ENCODE results near the gene OPCML. TPM values are rescaled to one million over a fixed set of nuclear protein-coding genes. Genes with fewer than 3 reads are reported as not detected.

The OPCML gene
- total and polyA plus RNA-seq, 2 of the 13 experiments (the other 11 are each of a cell fraction or from before 2014, with no cell fraction given): not detected

DNA sequence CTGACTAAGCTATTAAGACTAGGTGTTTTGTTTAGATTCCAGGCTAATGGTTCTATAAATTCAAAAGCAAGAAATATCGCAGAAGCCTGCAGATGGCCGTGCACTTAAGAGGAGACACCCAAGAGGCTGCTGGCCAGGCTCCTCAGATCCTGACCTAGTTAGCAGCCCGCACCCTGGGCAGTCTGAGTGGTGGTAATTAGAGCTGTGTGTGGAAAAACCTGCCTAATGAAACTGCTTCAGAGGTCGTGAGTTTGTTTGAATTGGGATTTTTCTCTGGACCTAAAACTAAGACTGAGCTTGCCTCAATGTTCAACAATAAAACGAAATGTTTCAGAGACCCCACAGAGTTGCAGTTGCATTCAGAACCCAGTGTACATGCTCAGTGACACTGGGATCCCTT is 627.7 kb downstream of the OPCML start:
- Histone ChIP-seq H3K27ac (ENCODE audit: extremely low read length, insufficient read depth, low read length) (no peak overlapping the region), H3K4me1 (ENCODE audit: insufficient read depth, low read length) (no peaks in the 10 kb centered on the region), H2AFZ (ENCODE audit: low read length) (no peak overlapping the region), H3K9ac (ENCODE audit: insufficient read depth, low read depth, low read length) (no peak overlapping the region), H3K27me3 (ENCODE audit: control insufficient read depth in 1 of 2, insufficient read depth in 2 of 2, low read length in 2 of 2) (no peaks in the 10 kb centered on the region), H3K4me3 (replicated peaks in 1 of 3; ENCODE audit: insufficient read depth in 1 of 3, low read depth in 2 of 3, low read length in 3 of 3) (no peak overlapping the region), H3K9me3 (ENCODE audit: low read length) (no peaks in the 10 kb centered on the region; the same call in none of the 2 replicates), H3K79me2 (ENCODE audit: insufficient read depth, low read length) (no peaks in the 10 kb centered on the region), H3K36me3 (replicated peaks in 1 of 2; ENCODE audit: control insufficient read depth in 1 of 2, insufficient read depth in 2 of 2, low read length in 2 of 2) (no peaks in the 10 kb centered on the region), H4K20me1 (ENCODE audit: insufficient read depth, low read length) (no peaks in the 10 kb centered on the region), H3K4me2 (ENCODE audit: low read depth, low read length) (no peak overlapping the region)
- CTCF ChIA-PET (ENCODE audit: low intra/inter-chr PET ratio, low total read pairs): no interaction called here
- intact Hi-C loops (cut with micrococcal nuclease; ENCODE audit: unreplicated experiment) (no loop called here), in situ Hi-C loops (cut with HindIII; ENCODE audit: extremely low pct_ligation_motif_present, low pct_unique_long_range_greater_than_20kb) (no loop called here)
- DNase-seq (ENCODE audit: low spot score): no peak
- POLR2A ChIA-PET: no interaction called here
- FAIRE-seq: no peak
- BruUV-seq (replicated peaks): no TSS peak
- TF ChIP-seq SETDB1 (CRISPR knock-in tag; IDR thresholded peaks at IDR 0.05; ENCODE audit: borderline replicate concordance) (no peak), ZKSCAN1 (IDR thresholded peaks at IDR 0.05; ENCODE audit: low read length) (no peak), SMAD9 (CRISPR knock-in tag; IDR thresholded peaks at IDR 0.05) (no peak), NFE2L2 (IDR thresholded peaks at IDR 0.05; ENCODE audit: low read length) (no peak), MAF1 (CRISPR knock-in tag; IDR thresholded peaks at IDR 0.05; ENCODE audit: borderline replicate concordance) (no peak), NFKBIZ (CRISPR knock-in tag; IDR thresholded peaks at IDR 0.05) (no peak), NFRKB (IDR thresholded peaks at IDR 0.05) (no peak), SNAPC2 (CRISPR knock-in tag; IDR thresholded peaks at IDR 0.05) (no peak)
- TF ChIP-seq, protein P1, sequence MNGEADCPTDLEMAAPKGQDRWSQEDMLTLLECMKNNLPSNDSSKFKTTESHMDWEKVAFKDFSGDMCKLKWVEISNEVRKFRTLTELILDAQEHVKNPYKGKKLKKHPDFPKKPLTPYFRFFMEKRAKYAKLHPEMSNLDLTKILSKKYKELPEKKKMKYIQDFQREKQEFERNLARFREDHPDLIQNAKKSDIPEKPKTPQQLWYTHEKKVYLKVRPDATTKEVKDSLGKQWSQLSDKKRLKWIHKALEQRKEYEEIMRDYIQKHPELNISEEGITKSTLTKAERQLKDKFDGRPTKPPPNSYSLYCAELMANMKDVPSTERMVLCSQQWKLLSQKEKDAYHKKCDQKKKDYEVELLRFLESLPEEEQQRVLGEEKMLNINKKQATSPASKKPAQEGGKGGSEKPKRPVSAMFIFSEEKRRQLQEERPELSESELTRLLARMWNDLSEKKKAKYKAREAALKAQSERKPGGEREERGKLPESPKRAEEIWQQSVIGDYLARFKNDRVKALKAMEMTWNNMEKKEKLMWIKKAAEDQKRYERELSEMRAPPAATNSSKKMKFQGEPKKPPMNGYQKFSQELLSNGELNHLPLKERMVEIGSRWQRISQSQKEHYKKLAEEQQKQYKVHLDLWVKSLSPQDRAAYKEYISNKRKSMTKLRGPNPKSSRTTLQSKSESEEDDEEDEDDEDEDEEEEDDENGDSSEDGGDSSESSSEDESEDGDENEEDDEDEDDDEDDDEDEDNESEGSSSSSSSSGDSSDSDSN (CRISPR knock-in tag; IDR thresholded peaks at IDR 0.05): no peak
- TF ChIP-seq, protein P2, sequence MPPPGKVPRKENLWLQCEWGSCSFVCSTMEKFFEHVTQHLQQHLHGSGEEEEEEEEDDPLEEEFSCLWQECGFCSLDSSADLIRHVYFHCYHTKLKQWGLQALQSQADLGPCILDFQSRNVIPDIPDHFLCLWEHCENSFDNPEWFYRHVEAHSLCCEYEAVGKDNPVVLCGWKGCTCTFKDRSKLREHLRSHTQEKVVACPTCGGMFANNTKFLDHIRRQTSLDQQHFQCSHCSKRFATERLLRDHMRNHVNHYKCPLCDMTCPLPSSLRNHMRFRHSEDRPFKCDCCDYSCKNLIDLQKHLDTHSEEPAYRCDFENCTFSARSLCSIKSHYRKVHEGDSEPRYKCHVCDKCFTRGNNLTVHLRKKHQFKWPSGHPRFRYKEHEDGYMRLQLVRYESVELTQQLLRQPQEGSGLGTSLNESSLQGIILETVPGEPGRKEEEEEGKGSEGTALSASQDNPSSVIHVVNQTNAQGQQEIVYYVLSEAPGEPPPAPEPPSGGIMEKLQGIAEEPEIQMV (CRISPR knock-in tag; IDR thresholded peaks at IDR 0.05; ENCODE audit: low read depth): no peak
- TF ChIP-seq, protein P3, sequence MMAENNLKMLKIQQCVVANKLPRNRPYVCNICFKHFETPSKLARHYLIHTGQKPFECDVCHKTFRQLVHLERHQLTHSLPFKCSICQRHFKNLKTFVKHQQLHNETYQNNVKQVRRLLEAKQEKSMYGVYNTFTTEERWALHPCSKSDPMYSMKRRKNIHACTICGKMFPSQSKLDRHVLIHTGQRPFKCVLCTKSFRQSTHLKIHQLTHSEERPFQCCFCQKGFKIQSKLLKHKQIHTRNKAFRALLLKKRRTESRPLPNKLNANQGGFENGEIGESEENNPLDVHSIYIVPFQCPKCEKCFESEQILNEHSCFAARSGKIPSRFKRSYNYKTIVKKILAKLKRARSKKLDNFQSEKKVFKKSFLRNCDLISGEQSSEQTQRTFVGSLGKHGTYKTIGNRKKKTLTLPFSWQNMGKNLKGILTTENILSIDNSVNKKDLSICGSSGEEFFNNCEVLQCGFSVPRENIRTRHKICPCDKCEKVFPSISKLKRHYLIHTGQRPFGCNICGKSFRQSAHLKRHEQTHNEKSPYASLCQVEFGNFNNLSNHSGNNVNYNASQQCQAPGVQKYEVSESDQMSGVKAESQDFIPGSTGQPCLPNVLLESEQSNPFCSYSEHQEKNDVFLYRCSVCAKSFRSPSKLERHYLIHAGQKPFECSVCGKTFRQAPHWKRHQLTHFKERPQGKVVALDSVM (CRISPR knock-in tag; IDR thresholded peaks at IDR 0.05): no peak
- TF ChIP-seq, protein P4, sequence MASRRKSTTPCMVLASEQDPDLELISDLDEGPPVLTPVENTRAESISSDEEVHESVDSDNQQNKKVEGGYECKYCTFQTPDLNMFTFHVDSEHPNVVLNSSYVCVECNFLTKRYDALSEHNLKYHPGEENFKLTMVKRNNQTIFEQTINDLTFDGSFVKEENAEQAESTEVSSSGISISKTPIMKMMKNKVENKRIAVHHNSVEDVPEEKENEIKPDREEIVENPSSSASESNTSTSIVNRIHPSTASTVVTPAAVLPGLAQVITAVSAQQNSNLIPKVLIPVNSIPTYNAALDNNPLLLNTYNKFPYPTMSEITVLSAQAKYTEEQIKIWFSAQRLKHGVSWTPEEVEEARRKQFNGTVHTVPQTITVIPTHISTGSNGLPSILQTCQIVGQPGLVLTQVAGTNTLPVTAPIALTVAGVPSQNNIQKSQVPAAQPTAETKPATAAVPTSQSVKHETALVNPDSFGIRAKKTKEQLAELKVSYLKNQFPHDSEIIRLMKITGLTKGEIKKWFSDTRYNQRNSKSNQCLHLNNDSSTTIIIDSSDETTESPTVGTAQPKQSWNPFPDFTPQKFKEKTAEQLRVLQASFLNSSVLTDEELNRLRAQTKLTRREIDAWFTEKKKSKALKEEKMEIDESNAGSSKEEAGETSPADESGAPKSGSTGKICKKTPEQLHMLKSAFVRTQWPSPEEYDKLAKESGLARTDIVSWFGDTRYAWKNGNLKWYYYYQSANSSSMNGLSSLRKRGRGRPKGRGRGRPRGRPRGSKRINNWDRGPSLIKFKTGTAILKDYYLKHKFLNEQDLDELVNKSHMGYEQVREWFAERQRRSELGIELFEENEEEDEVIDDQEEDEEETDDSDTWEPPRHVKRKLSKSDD (CRISPR knock-in tag; IDR thresholded peaks at IDR 0.05; ENCODE audit: low read depth): no peak
- TF ChIP-seq, protein P5, sequence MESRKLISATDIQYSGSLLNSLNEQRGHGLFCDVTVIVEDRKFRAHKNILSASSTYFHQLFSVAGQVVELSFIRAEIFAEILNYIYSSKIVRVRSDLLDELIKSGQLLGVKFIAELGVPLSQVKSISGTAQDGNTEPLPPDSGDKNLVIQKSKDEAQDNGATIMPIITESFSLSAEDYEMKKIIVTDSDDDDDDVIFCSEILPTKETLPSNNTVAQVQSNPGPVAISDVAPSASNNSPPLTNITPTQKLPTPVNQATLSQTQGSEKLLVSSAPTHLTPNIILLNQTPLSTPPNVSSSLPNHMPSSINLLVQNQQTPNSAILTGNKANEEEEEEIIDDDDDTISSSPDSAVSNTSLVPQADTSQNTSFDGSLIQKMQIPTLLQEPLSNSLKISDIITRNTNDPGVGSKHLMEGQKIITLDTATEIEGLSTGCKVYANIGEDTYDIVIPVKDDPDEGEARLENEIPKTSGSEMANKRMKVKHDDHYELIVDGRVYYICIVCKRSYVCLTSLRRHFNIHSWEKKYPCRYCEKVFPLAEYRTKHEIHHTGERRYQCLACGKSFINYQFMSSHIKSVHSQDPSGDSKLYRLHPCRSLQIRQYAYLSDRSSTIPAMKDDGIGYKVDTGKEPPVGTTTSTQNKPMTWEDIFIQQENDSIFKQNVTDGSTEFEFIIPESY (CRISPR knock-in tag; IDR thresholded peaks at IDR 0.05): no peak
- 4% methylated on average over 3 of the region's 5 CpGs for WGBS (ENCODE audit: low lambda C conversion rate)
- no peak for ATAC-seq

Measured in HepG2 (cell line).